ENCODE data around the gene ADAM23.

GRCh38 chr2:206540757-206541156 is 97.4 kb downstream of the ADAM23 start:
- TF ChIP-seq CTCF (IDR thresholded peaks at IDR 0.05) (no peak), POLR2A (IDR thresholded peaks at IDR 0.05) (no peak)

Data from lower leg skin (tissue), 3 donors.